Measurements from ENCODE around the gene NECTIN4.
"Not testable (repeated sequence)": the region's sequence is repeated elsewhere in the genome, so short reads cannot be mapped to it uniquely, and the experiment has no call there.

Gene NECTIN4

GRCh38 chr1:161089251-161089924 lies at the start of gene NECTIN4:
Gene NECTIN4, minus strand, starts transcription at chr1:161089558. Its CDS starts 262 bp downstream, at chr1:161089296.
- DNase-seq (ENCODE audit: low spot score) = no peak

GRCh38 chr1:161138431-161138830 lies 49.1 kb upstream of the NECTIN4 start:
- no peak for DNase-seq (ENCODE audit: low spot score)

GRCh38 chr1:161137881-161138280 lies 48.5 kb upstream of the NECTIN4 start:
- no peak for DNase-seq (ENCODE audit: low spot score)

- DNase-seq (ENCODE audit: low spot score) = peak; percentile 23
Observed at GRCh38 chr1:161133220-161133740, 43.9 kb upstream of the NECTIN4 start.

- peak; percentile 94 for DNase-seq (ENCODE audit: low spot score)
Observed at GRCh38 chr1:161132410-161133219, 43.3 kb upstream of the NECTIN4 start, which contains the start of gene DEDD. Gene DEDD, minus strand, starts transcription at chr1:161132667. Its CDS starts 8,205 bp downstream, at chr1:161124462.

GRCh38 chr1:161131523-161132409 lies 42.4 kb upstream of the NECTIN4 start:
- DNase-seq (ENCODE audit: low spot score) = peak; percentile 32

- DNase-seq (ENCODE audit: low spot score) = no peak
Observed at GRCh38 chr1:161130266-161130665, 40.9 kb upstream of the NECTIN4 start.

- no peak for DNase-seq (ENCODE audit: low spot score)
Observed at GRCh38 chr1:161128591-161129420, 39.4 kb upstream of the NECTIN4 start.

- DNase-seq (ENCODE audit: low spot score) = no peak
Observed at GRCh38 chr1:161127649-161128048, 38.3 kb upstream of the NECTIN4 start.

GRCh38 chr1:161122967-161123366 lies 33.6 kb upstream of the NECTIN4 start:
- no peak for DNase-seq (ENCODE audit: low spot score)

- no peak for DNase-seq (ENCODE audit: low spot score)
Observed at GRCh38 chr1:161121834-161122233, 32.5 kb upstream of the NECTIN4 start.

GRCh38 chr1:161121042-161121650 lies 31.8 kb upstream of the NECTIN4 start:
- no peak for DNase-seq (ENCODE audit: low spot score)

GRCh38 chr1:161119092-161119903 lies 29.9 kb upstream of the NECTIN4 start:
- DNase-seq (ENCODE audit: low spot score) = peak; percentile 78

- DNase-seq (ENCODE audit: low spot score) = peak; percentile 94
Observed at GRCh38 chr1:161117759-161118581, 28.6 kb upstream of the NECTIN4 start, which contains the start of the genes NIT1 and PFDN2. Gene NIT1, plus strand, starts transcription at chr1:161118105. Its CDS starts 72 bp downstream, at chr1:161118177. Gene PFDN2, minus strand, starts transcription at chr1:161118037. Its CDS starts 11 bp downstream, at chr1:161118026.

GRCh38 chr1:161115961-161116360 lies 26.6 kb upstream of the NECTIN4 start:
- DNase-seq (ENCODE audit: low spot score) = not testable (repeated sequence)

GRCh38 chr1:161115132-161115711 lies 25.9 kb upstream of the NECTIN4 start:
- DNase-seq (ENCODE audit: low spot score) = no peak

GRCh38 chr1:161114556-161114955 lies 25.2 kb upstream of the NECTIN4 start:
- DNase-seq (ENCODE audit: low spot score) = no peak

GRCh38 chr1:161113915-161114314 lies 24.6 kb upstream of the NECTIN4 start:
- no peak for DNase-seq (ENCODE audit: low spot score)
